DND-41 (cell line): ENCODE measurements around the gene TBXAS1.

ENCODE experiments used
- CTCF ChIP-seq: IDR thresholded peaks from 2 replicates; pipeline ENCODE4 v1.5.1; 2012; ENCODE audit warnings: borderline replicate concordance, low read length, moderate library complexity, mild to moderate bottlenecking; ENCODE audit not compliant: poor library complexity, severe bottlenecking; ENCODE audit errors: extremely low read depth
- EZH2 ChIP-seq: IDR thresholded peaks from 3 replicates; pipeline ENCODE4 v1.6.1; 2012; ENCODE audit warnings: borderline replicate concordance, low read depth, mild to moderate bottlenecking, moderate library complexity, low read length, inconsistent platforms; ENCODE audit not compliant: severe bottlenecking

- TF ChIP-seq CTCF = no peak
- TF ChIP-seq EZH2 = no peak
Observed at GRCh38 chr7:139886206-139886605, 57.1 kb downstream of the TBXAS1 start.
